Measurements from ENCODE around the gene ENC1.

GRCh38 chr5:74664551-74664950, 24.0 kb upstream of the ENC1 start:
- TF ChIP-seq, protein P1, sequence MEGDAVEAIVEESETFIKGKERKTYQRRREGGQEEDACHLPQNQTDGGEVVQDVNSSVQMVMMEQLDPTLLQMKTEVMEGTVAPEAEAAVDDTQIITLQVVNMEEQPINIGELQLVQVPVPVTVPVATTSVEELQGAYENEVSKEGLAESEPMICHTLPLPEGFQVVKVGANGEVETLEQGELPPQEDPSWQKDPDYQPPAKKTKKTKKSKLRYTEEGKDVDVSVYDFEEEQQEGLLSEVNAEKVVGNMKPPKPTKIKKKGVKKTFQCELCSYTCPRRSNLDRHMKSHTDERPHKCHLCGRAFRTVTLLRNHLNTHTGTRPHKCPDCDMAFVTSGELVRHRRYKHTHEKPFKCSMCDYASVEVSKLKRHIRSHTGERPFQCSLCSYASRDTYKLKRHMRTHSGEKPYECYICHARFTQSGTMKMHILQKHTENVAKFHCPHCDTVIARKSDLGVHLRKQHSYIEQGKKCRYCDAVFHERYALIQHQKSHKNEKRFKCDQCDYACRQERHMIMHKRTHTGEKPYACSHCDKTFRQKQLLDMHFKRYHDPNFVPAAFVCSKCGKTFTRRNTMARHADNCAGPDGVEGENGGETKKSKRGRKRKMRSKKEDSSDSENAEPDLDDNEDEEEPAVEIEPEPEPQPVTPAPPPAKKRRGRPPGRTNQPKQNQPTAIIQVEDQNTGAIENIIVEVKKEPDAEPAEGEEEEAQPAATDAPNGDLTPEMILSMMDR (IDR thresholded peaks at IDR 0.05) = no peak
- TF ChIP-seq POLR2AphosphoS5 (IDR thresholded peaks at IDR 0.05; ENCODE audit: low read depth, low read length) = no peak
- no peak for TF ChIP-seq SIN3A (IDR thresholded peaks at IDR 0.05; ENCODE audit: borderline replicate concordance, insufficient read depth, low read depth, low read length)
- TF ChIP-seq, protein P2, sequence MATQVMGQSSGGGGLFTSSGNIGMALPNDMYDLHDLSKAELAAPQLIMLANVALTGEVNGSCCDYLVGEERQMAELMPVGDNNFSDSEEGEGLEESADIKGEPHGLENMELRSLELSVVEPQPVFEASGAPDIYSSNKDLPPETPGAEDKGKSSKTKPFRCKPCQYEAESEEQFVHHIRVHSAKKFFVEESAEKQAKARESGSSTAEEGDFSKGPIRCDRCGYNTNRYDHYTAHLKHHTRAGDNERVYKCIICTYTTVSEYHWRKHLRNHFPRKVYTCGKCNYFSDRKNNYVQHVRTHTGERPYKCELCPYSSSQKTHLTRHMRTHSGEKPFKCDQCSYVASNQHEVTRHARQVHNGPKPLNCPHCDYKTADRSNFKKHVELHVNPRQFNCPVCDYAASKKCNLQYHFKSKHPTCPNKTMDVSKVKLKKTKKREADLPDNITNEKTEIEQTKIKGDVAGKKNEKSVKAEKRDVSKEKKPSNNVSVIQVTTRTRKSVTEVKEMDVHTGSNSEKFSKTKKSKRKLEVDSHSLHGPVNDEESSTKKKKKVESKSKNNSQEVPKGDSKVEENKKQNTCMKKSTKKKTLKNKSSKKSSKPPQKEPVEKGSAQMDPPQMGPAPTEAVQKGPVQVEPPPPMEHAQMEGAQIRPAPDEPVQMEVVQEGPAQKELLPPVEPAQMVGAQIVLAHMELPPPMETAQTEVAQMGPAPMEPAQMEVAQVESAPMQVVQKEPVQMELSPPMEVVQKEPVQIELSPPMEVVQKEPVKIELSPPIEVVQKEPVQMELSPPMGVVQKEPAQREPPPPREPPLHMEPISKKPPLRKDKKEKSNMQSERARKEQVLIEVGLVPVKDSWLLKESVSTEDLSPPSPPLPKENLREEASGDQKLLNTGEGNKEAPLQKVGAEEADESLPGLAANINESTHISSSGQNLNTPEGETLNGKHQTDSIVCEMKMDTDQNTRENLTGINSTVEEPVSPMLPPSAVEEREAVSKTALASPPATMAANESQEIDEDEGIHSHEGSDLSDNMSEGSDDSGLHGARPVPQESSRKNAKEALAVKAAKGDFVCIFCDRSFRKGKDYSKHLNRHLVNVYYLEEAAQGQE (IDR thresholded peaks at IDR 0.05; ENCODE audit: insufficient read depth in 1 of 2, low read depth in 2 of 2, low read length in 1 of 2) = no peak
